HG03469 (cell line): Measurements from ENCODE around the gene MYBPC3.

ENCODE experiments used
- ATAC-seq: cut with Tn5 transposase; IDR thresholded peaks from one replicate; pipeline ENCODE4 v1.9.1; 2021; ENCODE audit warnings: mild to moderate bottlenecking, moderate library complexity, moderate number of reproducible peaks; ENCODE audit not compliant: unreplicated experiment

MYBPC3 gene

DNA sequence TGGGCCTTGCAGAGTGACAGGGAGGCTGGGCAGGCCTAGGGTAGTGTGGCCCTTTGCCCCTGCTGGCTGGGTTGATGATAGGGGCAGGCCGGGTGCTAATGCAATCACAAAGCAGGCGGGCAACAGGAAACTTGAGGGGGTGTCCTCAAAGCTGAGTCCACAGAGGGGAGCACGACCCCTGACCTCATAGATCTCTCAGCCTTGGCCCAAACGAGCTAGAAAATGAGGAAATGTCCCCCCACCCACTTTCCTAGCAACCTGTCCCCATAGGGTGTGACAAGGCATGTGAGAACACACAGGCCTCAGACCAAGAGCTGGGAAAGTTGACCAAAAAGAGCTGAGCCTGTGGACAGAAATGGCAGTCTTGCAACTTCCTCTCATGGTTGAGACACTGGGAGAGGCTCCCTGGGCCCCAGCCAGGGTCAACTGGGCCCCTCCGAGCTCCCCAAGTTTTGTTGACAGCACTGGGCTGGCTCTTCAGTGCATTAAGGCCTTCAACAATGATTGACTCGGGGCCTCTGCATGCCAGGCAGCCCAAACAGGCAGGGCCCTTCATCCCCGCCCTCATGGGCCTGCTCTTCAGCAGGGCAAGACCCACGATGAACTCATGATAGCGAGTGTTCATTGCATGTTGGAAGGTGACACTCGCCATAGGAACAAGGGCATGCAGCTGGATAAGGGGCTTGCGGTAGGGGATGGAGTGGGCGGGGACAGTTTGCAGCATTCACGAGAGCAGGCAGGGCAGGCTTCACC is 35.6 kb upstream of the MYBPC3 start:
- no peak for ATAC-seq

DNA sequence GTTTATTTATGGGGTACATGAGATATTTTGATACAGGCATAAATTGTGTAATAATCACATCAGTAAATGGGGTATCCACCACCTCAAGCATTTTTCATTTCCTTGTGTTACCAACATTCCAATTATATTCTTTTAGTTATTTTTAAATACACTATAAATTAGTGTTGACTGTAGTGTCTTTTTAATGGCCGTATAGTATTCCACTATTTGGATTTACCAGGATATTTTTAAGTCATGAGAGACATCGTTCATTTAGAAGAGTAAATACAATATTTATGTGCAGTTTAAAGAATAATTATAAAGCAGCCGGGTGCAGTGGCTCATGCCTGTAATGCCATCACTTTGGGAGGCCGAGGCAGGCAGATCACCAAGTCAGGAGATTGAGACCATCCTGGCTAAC is 32.0 kb upstream of the MYBPC3 start:
- ATAC-seq = no peak

DNA sequence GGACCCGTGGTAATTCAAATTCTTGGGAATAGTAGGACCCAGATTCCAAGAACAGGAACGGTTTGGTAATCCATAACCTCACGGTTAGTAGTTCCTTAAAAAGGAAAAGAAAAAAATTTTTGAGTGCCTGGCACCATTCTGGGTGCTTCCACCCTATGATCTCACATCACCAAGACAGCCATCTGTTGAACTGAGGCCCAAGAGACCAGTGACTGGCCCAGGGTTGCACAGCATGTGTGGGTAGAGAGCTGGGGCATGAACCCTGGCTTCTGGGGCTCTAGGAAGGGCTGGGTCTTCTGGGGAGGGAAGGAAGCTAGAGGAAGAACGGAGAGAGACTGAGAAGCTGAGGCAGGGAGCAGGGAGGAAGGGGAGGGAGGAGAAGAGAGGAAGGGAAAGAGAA is 30.6 kb upstream of the MYBPC3 start:
- ATAC-seq = no peak

DNA sequence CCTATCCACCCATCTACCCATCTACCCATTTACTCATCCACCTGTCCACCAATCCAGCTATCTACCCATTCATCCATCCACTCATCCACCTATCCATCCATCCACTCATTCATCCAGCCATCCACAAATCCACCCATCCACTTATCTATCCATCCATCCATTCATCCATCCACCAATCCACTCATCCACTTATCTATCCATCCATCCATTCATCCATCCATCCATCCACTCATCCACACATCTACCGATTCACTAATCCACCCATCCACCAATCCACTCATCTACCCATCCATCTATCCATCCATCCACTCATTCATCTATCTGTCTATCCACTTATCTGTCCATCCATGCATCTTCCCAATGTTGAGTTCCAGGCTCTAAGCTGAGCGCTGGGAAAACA is 27.6 kb upstream of the MYBPC3 start:
- ATAC-seq = no peak

DNA sequence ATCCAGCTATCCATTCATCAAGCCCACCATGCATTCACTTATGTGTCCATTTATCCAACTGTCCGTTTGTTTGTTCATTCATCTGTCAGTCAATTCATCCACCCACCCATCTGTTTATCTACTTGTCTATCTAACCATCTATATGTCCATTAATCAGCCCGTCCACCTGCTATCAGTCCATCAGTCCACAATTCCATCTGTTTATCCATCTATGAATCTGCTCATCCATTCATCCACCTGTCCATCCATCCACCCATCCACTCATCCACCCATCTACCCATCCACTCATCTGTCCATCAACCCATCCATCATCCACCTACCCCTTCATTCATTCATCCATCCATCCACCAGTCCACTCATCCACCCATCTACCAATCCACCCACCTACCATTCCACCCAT is 26.8 kb upstream of the MYBPC3 start:
- ATAC-seq = no peak

DNA sequence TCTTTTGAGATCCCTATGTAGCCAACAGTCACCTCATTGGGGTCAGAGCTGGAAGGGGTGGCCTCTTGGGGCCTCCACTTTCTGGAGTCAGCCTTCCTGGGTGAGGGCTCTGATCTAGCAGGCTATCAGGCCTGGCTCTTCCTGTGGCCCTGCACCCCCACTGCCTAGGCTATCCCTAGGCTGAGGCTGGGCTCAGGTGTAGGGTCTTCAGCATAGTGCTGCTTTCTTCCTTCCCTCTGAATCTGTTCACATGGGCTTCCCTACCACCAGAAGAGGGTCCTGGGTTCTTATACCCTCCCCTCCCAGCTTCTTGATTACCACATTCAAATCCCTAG is 26.3 kb upstream of the MYBPC3 start:
- peak; percentile 3 for ATAC-seq

DNA sequence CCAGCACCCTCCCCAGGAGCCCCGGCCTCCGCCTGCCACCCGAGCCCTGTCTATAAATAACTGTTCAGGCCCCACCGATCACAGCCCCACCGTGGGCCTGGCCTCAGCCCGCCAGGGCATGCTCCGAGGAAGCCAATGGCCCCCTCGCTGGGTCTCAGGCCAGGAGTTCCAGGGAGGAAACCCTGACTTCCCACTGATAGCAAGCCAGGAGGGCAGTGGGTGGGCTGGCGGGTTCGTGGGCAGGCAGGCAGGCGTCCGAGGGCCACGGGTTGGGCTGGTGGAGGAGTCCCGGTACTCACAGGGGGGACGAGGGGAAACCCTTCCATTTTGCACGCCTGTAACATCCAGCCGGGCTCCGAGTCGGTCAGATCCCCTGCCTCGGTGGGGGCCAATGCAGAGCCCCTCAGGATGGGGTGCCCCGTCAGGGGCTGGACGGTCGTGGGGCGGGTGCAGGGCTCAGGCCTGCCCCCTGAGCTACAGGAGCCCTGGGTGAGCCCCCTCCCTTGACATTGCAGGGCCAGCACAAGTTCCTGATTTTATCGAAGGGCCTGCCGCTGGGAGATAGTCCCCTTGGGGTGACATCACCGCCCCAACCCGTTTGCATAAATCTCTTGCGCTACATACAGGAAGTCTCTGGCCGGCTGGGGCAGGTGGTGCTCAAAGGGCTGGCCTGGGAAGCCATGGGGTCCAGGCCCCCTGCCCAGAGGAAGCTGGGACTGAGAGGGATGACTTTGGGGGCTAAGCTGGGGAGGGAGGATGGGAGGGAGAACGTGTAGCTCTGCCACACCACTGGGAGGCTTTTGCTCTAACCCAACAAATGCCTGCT is 25.7 kb upstream of the MYBPC3 start, which contains the start of gene SPI1:
Gene SPI1, minus strand, starts transcription at position 538 of the 826 bp plus-strand sequence. Its CDS starts 194 bp downstream, at position 344.
- ATAC-seq = peak; percentile 58

DNA sequence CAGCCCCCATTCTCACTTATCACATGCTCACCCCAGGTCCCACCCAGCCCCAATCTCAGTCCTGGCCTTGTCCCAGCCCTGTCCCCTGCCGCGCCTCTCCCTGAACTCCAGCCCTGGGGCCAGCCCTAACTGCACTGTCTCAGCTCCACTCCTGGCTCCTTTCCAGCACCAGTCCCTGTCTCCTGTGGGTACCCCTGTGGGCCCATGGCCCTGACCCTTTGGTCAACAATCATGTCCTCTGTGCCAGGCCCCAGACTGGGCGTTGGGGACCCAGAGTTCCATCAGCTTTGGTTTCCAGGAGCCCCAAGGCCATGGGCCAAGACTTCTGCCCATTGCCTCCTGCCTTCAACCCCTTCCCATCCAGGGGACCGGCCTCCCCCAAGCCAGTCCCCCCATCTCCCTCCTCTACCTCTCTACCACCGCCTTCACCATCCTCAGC is 25.1 kb upstream of the MYBPC3 start:
- no peak for ATAC-seq

DNA sequence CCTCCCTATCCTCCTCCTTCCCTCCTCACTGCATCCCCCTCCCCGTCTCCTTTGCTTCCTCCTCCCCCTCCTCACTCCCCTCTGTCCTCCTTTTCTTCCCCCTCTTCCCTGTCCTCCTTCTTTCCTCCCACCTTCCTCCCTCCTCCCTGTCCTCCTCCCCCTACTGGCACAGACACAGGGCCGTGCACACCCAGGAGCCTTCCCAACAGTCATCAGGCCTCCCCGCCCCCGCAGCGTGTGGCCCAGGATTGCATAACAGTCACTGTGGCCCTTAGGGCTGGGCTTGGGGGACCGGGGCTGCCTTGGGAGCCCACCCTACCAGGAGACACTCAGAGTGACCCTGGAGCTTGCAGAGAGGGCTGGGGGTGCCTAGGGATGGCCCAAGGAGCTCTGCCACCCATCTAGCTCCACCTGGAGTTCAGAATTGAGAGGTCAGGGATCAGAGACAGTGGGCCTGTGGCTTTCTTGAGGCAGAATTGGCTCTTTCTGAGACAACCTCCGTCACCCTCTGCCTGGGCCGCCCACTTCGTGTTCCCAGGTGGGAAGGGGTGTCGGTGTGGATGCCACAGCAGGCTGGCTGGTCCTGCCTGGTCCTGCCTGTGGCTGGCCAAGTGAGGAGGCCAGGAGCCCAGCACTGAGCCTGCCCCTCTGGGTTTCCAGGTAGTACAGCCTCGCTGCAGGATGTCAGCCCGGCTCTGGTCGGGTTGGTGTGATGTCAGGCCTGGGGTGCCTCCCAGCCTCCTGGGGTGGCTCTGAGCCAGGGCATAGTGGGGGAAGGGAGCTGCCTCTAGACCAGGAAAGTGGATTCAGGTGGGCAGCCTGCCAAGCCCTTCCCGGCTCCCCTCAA is 24.2 kb upstream of the MYBPC3 start:
- ATAC-seq = no peak

DNA sequence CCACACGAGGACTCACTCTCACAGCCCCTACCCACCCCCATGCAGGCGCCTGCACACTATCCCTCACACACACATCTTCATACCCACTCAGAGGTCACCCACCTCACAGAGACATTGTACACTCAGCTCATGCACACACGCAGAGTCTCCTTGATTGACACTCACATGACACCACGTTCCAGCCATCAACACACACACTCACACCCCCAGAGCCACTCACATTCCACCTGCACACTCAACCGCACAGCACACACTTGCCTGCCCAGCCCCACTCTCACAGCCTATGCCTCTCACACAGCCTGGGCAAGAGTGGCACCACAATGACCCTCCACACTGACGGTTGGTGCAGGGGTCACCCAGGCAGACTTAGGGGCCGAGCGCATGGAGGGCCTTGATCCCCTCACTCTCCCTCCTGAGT is 23.6 kb upstream of the MYBPC3 start:
- no peak for ATAC-seq

DNA sequence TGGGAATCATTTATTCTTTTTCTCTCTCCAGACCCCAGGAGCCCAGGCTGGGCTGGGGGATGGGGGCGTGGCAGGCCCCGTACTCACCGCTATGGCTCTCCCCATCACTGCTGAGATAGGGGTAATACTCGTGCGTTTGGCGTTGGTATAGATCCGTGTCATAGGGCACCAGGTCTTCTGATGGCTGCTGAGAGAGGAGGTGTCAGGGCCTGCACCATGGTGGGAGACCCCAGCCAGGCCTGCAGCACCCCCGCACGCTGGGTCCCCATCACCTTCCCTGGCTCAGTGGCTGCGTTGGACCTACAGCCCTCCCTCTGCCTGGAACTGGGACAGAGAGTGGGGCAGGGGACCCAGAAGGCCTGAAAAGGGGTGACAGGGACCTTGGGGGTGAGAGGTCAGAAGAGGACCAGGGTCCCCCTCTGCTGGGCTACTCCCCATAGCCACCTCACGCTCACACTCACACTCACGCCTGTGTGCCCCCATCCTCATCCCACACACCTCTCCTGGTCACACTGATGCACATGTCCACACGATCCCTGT is 23.1 kb upstream of the MYBPC3 start:
- no peak for ATAC-seq

DNA sequence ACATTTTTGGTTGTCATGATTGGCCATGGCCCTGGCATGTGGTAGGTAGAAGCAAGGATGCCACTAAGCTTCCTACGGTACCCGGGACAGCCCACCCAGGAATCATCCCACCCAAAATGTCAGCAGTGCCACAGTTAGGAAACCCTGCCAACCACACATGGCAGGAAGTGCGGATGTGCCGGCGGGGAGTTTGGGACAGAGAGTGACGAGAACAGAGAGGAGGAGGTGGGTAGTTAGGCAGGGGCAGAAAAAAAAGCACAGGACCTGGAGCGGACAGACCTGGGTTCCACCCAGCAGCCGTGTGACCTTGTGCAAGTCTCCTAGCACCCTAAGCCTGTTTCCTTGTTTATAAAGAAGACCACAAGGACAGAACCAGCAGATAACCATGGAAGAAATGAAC is 22.5 kb upstream of the MYBPC3 start:
- ATAC-seq = no peak

DNA sequence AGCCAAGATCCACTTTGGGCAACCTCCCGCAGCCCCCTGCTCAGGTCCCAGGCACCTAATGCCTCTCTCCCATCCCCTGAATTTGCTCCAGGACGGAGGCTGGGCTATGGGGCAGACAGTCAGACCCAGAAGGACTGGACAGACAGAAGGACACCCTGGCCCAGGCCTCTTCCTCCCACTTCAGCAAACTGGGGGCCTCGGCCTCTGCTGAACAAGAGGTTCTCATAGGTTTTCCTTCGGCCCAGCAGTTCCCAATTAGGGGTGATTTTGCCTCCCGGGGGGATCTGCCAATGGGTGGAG is 22.2 kb upstream of the MYBPC3 start:
- ATAC-seq = no peak

DNA sequence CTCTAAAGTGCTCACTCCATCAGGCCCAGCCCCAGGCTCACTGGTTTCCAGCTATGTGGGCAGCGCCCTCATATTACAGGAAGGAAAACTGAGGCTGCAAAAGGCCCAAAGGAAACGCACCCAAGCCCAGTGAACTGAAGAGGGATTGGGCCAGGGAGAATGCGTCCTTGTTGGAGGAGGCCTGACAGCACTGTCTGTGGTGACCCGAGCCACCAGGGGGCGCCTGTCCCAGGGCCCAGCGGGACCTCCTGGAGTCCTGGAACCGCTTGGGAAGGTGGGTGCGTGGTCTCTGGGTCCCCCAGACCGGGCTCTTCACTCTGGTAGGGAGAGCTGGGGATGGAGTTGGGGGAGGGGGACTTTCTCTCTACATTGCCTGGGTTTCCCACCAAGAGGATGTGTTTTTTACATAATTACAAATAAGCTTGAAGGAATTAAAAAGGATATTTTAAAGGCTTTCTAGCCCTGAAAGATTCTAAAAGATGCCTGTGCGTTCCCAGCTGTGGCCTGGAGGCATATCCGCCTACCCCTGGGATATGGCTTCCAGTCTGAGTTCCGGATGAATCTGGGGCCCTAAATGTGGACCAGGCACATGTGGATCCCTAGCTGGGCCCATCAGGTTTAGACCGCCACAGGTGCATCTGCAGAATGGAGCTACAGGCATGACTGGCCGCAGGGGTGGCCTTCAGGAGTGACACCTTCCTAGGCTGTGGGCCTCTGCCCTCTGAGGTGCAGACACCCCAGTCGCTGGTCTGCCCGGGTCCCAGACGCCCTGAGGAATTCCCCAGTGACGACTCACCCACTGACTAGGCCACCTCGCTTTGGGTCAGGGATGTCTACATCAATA is 21.6 kb upstream of the MYBPC3 start:
- ATAC-seq = peak; percentile 50

DNA sequence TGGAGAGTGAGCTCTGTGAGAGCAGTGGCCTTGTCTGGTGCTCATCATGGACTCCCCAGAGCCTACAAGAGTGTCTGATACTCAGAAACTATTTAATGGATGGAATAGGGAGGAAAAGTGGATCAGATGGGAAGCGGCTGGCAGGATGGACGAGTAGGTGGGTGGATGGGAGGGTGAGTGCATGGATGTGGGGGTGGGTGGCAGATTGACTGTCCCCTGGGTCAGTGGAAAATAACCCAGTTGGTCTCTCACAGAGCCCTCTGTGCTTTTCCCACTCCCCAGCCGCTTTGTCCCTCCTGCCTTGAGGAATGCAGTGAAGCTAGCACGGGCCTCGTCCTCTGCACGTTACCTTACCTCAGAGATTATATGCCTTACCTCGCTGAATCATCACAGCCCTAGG is 19.9 kb upstream of the MYBPC3 start:
- no peak for ATAC-seq

DNA sequence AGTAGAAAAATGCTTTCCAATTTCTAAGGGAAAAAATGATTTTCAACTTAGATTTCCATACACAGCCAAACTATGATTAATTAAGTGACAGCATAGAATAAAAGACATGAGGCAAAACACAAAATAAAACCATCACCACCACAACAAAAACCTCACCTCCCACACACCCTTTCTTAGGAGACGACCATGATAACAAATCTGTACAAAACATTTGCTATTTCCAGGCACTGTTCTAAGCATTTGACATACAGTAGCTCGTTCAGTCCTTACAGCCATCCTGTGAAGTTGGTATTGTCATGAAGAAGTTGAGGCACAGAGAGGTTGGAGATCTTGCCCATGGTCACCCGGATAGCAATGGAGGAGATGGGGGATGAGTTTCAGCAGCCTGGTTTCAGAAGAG is 17.2 kb upstream of the MYBPC3 start:
- ATAC-seq = no peak

DNA sequence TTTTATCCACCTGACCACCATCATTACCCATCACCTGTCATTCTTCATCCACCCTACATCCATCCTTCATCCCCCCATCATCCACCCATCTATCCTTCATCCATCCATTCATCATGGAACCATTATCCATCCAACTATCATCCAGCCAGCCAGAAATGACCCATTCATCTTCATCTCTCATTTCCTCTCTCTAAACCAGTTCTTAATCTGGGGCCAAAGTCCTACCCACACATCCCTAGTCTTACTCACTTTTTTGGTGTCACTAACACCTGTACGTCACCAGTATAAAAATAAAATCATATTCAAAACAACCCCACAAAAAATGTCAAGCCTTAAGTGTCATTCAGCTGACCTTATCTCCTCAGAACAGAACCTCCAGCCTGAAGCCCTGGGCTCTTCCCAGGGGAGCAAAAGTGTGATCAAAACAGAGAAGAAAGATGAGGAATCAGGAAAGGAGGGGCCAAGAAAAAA is 13.6 kb upstream of the MYBPC3 start:
- no peak for ATAC-seq

DNA sequence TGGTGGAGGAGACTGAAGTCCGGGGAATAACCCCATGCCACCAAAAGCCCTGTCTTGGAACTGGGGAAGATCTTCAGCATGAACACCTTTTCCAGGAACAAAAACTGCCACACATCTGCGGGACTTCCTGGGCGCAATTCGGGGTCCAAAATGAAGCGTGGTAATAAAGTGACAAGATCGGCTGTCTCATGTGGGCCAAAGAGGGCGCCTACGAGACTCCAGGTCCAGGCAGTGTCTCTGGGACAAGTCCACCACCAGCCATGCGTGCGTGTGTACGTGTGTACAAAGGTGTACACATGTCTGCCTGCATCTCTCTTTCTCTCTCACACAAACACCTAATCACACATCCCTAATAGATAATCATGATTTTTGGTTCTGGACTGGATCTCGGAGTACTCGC is 8.9 kb upstream of the MYBPC3 start:
- ATAC-seq = no peak

DNA sequence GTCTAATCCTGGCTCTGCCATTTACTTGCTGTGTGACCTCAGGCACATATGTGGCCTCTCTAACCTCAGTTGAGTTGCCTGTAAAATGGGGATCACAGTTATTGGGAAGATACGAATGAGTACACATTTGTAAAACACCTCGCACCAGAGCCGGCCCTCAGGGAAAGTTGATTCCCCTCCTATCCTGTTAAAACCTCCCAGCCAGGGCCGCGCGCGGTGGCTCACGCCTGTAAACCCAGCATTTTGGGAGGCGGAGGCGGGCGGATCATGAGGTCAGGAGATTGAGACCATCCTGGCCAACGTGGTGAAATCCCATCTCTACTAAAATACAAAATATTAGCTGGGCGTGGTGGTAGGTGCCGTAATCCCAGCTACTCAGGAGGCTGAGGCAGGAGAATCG is 7.8 kb upstream of the MYBPC3 start:
- ATAC-seq = no peak

DNA sequence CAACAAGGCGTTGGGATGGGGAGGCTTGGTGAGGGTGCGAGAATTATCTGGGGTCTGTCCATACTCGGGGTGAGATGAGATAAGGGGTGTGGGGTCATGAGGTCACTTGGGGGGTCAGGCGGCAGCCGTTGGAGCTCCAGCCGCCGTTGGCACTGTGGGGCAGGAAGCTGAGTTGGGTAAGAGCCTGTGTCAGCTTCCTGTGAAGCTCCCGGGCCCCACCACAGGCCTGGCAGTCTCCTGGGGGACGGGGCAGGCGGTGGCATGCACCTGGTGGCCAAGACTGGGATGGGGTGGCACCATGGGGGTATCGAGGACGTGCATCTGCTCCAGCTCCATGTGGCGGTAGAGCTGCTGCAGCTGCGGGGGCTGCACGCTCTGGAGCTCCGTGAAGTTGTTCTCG is 7.1 kb upstream of the MYBPC3 start:
- no peak for ATAC-seq
